Upper lobe of left lung (tissue), 6 donors: ENCODE results near the gene ADAMTS17. TPM values are rescaled to one million over a fixed set of nuclear protein-coding genes. Genes with fewer than 3 reads are reported as not detected.

Experiments used
- ATAC-seq, 2 donors: fragments of 200-7000 bp; cut with Tn5 transposase; one replicate each; pipeline ENCODE4 v1.9.1; 2022; ENCODE audit warnings: mild to moderate bottlenecking in 2 of 2, moderate library complexity in 2 of 2; ENCODE audit not compliant: low FRiP score in 2 of 2
- DNase-seq, 2 donors: peaks; one replicate each; pipeline ENCODE4 v3.0.0-alpha.2; 2019 to 2020
- H3K27ac ChIP-seq, 4 donors: fragments of 200-600 bp; sonication (generic); one replicate each; pipeline ENCODE4 v1.5.1; 2016 to 2019
- H3K27me3 ChIP-seq, 4 donors: fragments of 200-600 bp; sonication (generic); one replicate each; pipeline ENCODE4 v1.5.1; 2017 to 2019
- H3K36me3 ChIP-seq, 4 donors: fragments of 200-600 bp; sonication (generic); one replicate each; pipeline ENCODE4 v1.5.1; 2016 to 2019
- H3K4me1 ChIP-seq, 4 donors: fragments of 200-600 bp; sonication (generic); one replicate each; pipeline ENCODE4 v1.5.1; 2018 to 2019
- H3K4me3 ChIP-seq, 4 donors: fragments of 200-600 bp; sonication (generic); one replicate each; pipeline ENCODE4 v1.5.1; 2017 to 2019; ENCODE audit warnings: mild to moderate bottlenecking in 2 of 4, moderate library complexity in 1 of 4
- H3K9me3 ChIP-seq, 4 donors: fragments of 200-600 bp; sonication (generic); one replicate each; pipeline ENCODE4 v1.5.1; 2018 to 2019
- CTCF ChIP-seq, 6 experiments: fragments of 450-650 bp in 4 of 6; fragments of 200-600 bp in 2 of 6; sonication (generic) in 2 of 6; IDR thresholded peaks; one replicate each; pipeline ENCODE4 v1.5.1; 2016 to 2019; ENCODE audit warnings: antibody characterized with exemption in 6 of 6
- EP300 ChIP-seq, 4 donors: sonication (generic); formaldehyde crosslinking; IDR thresholded peaks; one replicate each; pipeline ENCODE4 v1.5.1; 2017; ENCODE audit warnings: antibody characterized with exemption in 4 of 4, control low read depth in 2 of 4
- POLR2A ChIP-seq, 4 donors: fragments of 450-650 bp; IDR thresholded peaks; one replicate each; pipeline ENCODE4 v1.5.1; 2016 to 2017; ENCODE audit warnings: antibody characterized with exemption in 4 of 4, mild to moderate bottlenecking in 2 of 4
- POLR2AphosphoS5 ChIP-seq, 2 donors: sonication (generic); formaldehyde crosslinking; IDR thresholded peaks; one replicate each; pipeline ENCODE4 v1.5.1; 2017; ENCODE audit warnings: antibody characterized with exemption in 2 of 2
- WGBS, 2 donors: methylation state at CpG; one replicate each; pipeline ENCODE4 v1.1.5; 2017 to 2018; 5-methylcytosine and 5-hydroxymethylcytosine counted together
- total RNA-seq, 6 donors: library from RNA; depleted of rRNA in 4 of 6; stranded (reverse); fragments of >200 nt in 4 of 6; gene quantifications; one replicate each; pipeline versions ENCODE4 v1.1.0 to v1.2.1, GENCODE V29; 2016 to 2021
- donor health status: DM: no; HTN: no; CAD: no; lungs with moderate emphysema.
- donor health status: DM: no; HTN: yes; CAD: no; lungs with severe emphysema.

Gene ADAMTS17
- total RNA-seq, 6 donors from 2014 or later, result 3.2 to 11.5 (median 5.7) TPM

GRCh38 chr15:100016632-100017031 lies 325.1 kb downstream of the ADAMTS17 start:
- TF ChIP-seq EP300 (IDR thresholded peaks at IDR 0.05) (no peak), CTCF (IDR thresholded peaks at IDR 0.05) (no peak), POLR2AphosphoS5 (IDR thresholded peaks at IDR 0.05) (no peak), POLR2A (IDR thresholded peaks at IDR 0.05) (no peak)
- Histone ChIP-seq H3K27me3 (no peaks in the 10 kb centered on the region), H3K4me3 (no peak overlapping the region), H3K4me1 (no peaks in the 10 kb centered on the region), H3K27ac (no peak overlapping the region), H3K9me3 (no peaks in the 10 kb centered on the region), H3K36me3 (no peaks in the 10 kb centered on the region)
- no peak for ATAC-seq
- 96 to 100% methylated on average over 3 of the region's 3 CpGs for WGBS, 2 donors
- DNase-seq, result no peak

DNA sequence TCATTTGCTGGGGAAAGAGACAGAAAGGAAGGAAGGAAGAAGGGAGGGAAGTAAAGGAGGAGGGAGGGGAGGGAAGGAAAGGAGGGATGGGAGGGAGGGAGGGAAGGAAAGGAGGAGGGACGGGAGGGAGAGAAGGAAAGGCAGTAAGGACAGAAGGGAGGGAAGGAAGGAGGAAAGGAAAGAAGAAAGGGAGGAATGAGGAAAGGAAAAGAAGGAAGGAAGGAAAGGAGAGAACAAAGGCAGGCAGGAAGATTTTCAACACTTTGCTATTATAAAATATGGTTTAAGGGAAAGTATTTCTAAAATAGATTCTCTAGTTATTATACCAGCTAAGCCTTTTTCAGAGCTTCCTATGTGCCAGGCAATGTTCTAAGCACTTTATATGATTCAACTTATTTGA lies 330.5 kb downstream of the ADAMTS17 start:
- Histone ChIP-seq H3K27me3 (no peaks in the 10 kb centered on the region), H3K27ac (no peak overlapping the region), H3K4me1 (no peaks in the 10 kb centered on the region), H3K9me3 (no peaks in the 10 kb centered on the region), H3K4me3 (no peak overlapping the region), H3K36me3 (no peaks in the 10 kb centered on the region)
- DNase-seq (no peak), ATAC-seq (no peak)
- 75 to 90% methylated on average over 1 of the region's 1 CpG for WGBS, 2 donors
- TF ChIP-seq EP300 (IDR thresholded peaks at IDR 0.05) (no peak), CTCF (IDR thresholded peaks at IDR 0.05) (no peak), POLR2A (IDR thresholded peaks at IDR 0.05) (no peak)

DNA sequence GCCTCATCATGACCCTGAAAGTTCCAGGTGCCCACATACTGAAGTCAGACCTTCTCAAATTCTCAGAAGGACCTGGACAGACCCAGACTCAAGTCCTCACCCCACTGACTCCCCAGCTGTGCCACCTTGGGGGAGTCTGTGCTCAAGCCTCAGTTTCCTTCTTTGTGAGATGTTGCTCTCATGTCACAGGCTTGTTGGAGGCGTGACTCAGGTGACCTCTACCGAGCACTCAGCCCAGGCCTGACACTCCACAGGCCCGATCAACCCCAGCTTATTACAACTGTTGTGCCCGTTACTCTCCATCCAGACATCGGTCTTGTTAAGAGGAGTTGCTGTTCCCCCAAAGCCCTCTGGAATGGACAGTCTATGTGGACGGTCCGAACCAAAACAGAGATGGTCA lies 332.4 kb downstream of the ADAMTS17 start:
- 93 to 98% methylated on average over 7 of the region's 7 CpGs for WGBS, 2 donors
- H3K4me3 ChIP-seq, result no peak overlapping the region
- H3K9me3 ChIP-seq, result no peaks in the 10 kb centered on the region
- ATAC-seq, result no peak
- H3K36me3 ChIP-seq, result no peaks in the 10 kb centered on the region
- no peak overlapping the region for H3K27ac ChIP-seq
- H3K27me3 ChIP-seq, result no peaks in the 10 kb centered on the region
- no peaks in the 10 kb centered on the region for H3K4me1 ChIP-seq
- TF ChIP-seq EP300 (IDR thresholded peaks at IDR 0.05) (no peak), CTCF (IDR thresholded peaks at IDR 0.05) (no peak), POLR2AphosphoS5 (IDR thresholded peaks at IDR 0.05) (no peak), POLR2A (IDR thresholded peaks at IDR 0.05) (no peak)
- no peak for DNase-seq

GRCh38 chr15:100008258-100008657 lies 333.5 kb downstream of the ADAMTS17 start:
- Histone ChIP-seq H3K27ac (no peak overlapping the region), H3K4me3 (no peak overlapping the region), H3K4me1 (no peaks in the 10 kb centered on the region), H3K36me3 (no peaks in the 10 kb centered on the region), H3K9me3 (no peaks in the 10 kb centered on the region), H3K27me3 (no peaks in the 10 kb centered on the region)
- ATAC-seq, result peak; percentile 17 to 32
- WGBS, 2 donors, result 91 to 97% methylated on average over 4 to 5 of the region's 6 CpGs
- TF ChIP-seq EP300 (IDR thresholded peaks at IDR 0.05) (no peak), POLR2A (IDR thresholded peaks at IDR 0.05) (no peak), POLR2AphosphoS5 (IDR thresholded peaks at IDR 0.05) (no peak), CTCF (IDR thresholded peaks at IDR 0.05) (no peak)
- no peak for DNase-seq

GRCh38 chr15:100007609-100008008 lies 334.2 kb downstream of the ADAMTS17 start:
- TF ChIP-seq POLR2AphosphoS5 (IDR thresholded peaks at IDR 0.05), result no peak
- TF ChIP-seq POLR2A (IDR thresholded peaks at IDR 0.05), result no peak
- ATAC-seq, result no peak
- no peak for DNase-seq
- Histone ChIP-seq H3K27ac (no peak overlapping the region), H3K4me3 (no peak overlapping the region), H3K4me1 (no peaks in the 10 kb centered on the region), H3K27me3 (no peaks in the 10 kb centered on the region), H3K36me3 (no peaks in the 10 kb centered on the region), H3K9me3 (no peaks in the 10 kb centered on the region)
- 91 to 92% methylated on average over 10 of the region's 10 CpGs for WGBS, 2 donors
